Stimulated activated effector memory CD8-positive, alpha-beta T cell treated with anti-CD3 and anti-CD28 coated beads, Interleukin-12 subunit alpha, Interleukin-12 subunit beta, amount 100 ng/mL, for 72 hours (primary cell): ENCODE measurements around the gene PRODH2.

Experiments used
- ATAC-seq: fragments of 150-1000 bp; cut with Tn5 transposase; 2 replicates; pipeline ENCODE4 v1.10.0; 2021
- DNase-seq, 2 donors: peaks; one replicate each; pipeline ENCODE4 v3.0.0; 2021 to 2022; ENCODE audit warnings: low spot score in 2 of 2
- H3K27ac Mint-ChIP-seq: one replicate; pipeline ENCODE4 v1.8.0; 2022; ENCODE audit warnings: mild to moderate bottlenecking, mixed read lengths
- H3K36me3 Mint-ChIP-seq: one replicate; pipeline ENCODE4 v1.8.0; 2022; ENCODE audit warnings: mild to moderate bottlenecking, mixed read lengths
- H3K4me1 Mint-ChIP-seq: one replicate; pipeline ENCODE4 v1.8.0; 2022; ENCODE audit warnings: mixed read lengths
- H3K4me3 Mint-ChIP-seq: one replicate; pipeline ENCODE4 v1.8.0; 2022; ENCODE audit warnings: mild to moderate bottlenecking, mixed read lengths
- H3K9me3 Mint-ChIP-seq: one replicate; pipeline ENCODE4 v1.8.0; 2022; ENCODE audit warnings: mixed read lengths

PRODH2 gene, protein sequence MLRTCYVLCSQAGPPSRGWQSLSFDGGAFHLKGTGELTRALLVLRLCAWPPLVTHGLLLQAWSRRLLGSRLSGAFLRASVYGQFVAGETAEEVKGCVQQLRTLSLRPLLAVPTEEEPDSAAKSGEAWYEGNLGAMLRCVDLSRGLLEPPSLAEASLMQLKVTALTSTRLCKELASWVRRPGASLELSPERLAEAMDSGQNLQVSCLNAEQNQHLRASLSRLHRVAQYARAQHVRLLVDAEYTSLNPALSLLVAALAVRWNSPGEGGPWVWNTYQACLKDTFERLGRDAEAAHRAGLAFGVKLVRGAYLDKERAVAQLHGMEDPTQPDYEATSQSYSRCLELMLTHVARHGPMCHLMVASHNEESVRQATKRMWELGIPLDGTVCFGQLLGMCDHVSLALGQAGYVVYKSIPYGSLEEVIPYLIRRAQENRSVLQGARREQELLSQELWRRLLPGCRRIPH

DNA sequence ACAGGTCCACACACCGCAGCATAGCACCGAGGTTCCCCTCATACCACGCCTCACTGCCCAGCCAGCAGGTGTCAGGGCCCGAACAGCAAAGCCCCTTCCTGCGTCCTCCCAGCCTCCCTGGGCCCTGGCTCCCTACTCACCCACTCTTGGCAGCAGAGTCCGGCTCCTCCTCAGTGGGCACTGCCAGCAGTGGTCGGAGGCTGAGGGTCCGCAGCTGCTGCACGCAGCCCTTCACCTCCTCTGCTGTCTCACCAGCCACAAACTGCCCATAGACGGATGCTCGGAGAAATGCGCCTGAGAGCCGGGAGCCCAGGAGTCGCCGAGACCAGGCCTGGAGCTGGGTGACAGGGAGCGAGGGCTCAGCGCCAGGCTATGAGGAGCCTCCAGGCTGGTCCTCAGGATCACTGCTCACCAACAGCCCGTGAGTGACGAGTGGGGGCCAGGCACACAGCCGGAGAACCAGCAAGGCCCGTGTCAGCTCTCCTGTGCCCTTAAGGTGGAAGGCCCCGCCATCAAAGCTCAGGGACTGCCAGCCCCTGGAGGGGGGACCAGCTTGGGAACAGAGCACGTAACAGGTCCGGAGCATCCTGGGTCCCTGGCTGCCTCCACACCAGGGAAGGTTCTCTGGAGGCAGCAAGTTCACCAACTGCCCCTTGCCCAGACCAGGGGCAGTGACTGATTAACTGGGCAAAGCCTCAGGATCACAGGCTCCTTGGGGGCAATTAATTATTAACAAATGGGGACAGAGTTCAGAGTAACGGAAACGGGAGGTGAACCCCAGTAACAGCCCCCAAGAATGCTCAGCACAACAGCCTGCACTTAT, at the start of gene PRODH2:
TSS of gene PRODH2 (minus strand) at position 626 of the 823 bp plus-strand sequence. CDS start at position 586, 40 bp downstream.
- no peak within 1 kb of the TSS for H3K4me3 Mint-ChIP-seq
- no peaks in the 10 kb centered on the region for H3K36me3 Mint-ChIP-seq
- no peak within 1 kb of the TSS for H3K27ac Mint-ChIP-seq
- DNase-seq, result no peak
- no peaks in the 10 kb centered on the region for H3K4me1 Mint-ChIP-seq
- ATAC-seq, result peak; percentile 11
- H3K9me3 Mint-ChIP-seq, result no peaks in the 10 kb centered on the region

DNA sequence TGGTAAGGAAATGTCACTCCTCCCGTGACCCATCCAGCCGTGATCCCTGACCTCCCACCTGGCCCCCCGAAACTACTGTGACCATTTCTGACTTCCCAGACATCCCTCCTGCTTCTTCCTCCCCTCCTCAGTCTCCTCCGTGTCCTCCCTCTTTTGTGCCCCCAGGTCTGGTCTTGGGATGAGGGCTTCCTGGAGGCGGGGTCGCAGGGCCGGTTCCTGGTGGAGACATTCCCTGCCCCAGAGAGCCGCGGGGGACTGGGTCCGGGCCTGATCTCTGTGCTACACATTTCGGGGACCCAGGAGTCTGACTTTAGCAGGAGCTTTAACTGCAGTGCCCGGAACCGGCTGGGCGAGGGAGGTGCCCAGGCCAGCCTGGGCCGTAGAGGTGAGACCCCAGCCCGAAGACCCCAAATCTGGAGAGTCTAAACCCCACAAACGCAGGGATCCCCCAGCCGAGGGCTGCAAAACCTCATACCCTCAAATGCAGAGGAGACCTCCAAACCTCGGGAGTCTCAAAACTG, 49.1 kb upstream of the PRODH2 start:
- Mint-ChIP-seq H3K27ac (no peak overlapping the region), H3K36me3 (no peaks in the 10 kb centered on the region), H3K9me3 (no peaks in the 10 kb centered on the region), H3K4me1 (peaks cover 11% of the 10 kb centered on the region), H3K4me3 (no peak overlapping the region)
- ATAC-seq (no peak), DNase-seq (no peak)

DNA sequence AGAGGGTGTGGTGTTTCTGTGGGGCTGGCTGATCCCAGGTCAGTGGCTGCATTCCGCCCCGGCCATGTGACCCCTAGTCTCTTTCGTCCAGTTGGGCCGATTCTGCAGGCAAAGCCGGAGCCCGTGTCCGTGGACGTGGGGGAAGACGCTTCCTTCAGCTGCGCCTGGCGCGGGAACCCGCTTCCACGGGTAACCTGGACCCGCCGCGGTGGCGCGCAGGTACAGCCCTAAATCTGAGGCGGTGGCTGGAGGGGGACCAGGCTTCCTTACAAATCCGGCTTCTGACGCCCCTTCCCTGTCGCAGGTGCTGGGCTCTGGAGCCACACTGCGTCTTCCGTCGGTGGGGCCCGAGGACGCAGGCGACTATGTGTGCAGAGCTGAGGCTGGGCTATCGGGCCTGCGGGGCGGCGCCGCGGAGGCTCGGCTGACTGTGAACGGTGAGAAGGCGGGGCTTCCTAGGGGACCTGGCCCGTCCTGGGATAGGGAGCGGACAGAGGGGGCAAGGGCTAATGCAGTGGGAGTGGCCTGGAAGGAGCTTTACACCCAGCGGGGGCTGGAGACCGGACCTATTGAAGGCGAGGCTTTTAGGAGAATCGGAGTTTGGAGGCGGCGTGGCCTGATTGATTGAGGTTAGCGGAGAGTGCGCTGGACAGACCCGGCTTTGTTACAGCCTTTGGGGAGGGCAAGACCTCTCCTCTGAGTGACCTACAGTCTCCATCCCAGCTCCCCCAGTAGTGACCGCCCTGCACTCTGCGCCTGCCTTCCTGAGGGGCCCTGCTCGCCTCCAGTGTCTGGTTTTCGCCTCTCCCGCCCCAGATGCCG, 48.4 kb upstream of the PRODH2 start:
- ATAC-seq (no peak), DNase-seq (no peak)
- no peak overlapping the region for H3K4me3 Mint-ChIP-seq
- no peak overlapping the region for H3K27ac Mint-ChIP-seq
- H3K4me1 Mint-ChIP-seq, result peaks cover 12% of the 10 kb centered on the region
- H3K9me3 Mint-ChIP-seq, result no peaks in the 10 kb centered on the region
- H3K36me3 Mint-ChIP-seq, result no peaks in the 10 kb centered on the region

DNA sequence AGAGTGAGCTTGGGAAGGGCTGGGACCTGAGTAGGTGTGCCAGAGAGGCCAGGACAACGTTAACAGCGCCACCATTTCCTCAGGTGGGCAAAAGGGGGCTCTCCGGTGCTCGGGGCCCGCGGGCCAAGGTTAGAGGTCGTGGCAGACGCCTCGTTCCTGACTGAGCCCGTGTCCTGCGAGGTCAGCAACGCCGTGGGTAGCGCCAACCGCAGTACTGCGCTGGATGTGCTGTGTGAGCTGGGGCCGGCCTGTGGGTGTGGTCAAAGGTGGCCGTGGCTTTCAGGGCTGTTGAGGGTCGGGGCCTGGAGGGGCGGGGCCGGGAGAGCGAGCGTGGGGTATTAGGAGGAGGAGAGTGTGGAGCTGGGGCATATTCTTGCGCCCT, 47.8 kb upstream of the PRODH2 start:
- Mint-ChIP-seq H3K9me3 (no peaks in the 10 kb centered on the region), H3K4me1 (peaks cover 16% of the 10 kb centered on the region)
- no peak for ATAC-seq

DNA sequence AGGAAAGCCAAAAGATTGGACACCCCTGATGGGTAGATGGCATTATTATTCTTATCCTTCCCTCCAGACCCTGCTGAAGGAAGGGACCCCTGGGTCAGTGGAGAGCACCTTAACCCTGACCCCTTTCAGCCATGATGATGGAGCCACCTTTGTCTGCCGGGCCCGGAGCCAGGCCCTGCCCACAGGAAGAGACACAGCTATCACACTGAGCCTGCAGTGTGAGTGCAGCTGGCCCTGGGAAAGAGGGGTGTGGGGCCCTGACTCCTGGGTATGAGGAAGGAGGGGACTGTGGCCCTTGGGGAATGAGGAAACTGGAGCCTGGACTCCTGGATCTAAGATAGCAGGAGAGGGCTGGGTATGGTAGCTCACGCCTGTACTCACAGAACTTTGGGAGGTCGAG, 46.8 kb upstream of the PRODH2 start:
- H3K36me3 Mint-ChIP-seq, result no peaks in the 10 kb centered on the region

More for the DNA sequence above, 47.8 kb upstream of the PRODH2 start:
- no peak overlapping the region for H3K4me3 Mint-ChIP-seq
- H3K27ac Mint-ChIP-seq, result no peak overlapping the region
- DNase-seq, result no peak
- no peaks in the 10 kb centered on the region for H3K36me3 Mint-ChIP-seq

DNA sequence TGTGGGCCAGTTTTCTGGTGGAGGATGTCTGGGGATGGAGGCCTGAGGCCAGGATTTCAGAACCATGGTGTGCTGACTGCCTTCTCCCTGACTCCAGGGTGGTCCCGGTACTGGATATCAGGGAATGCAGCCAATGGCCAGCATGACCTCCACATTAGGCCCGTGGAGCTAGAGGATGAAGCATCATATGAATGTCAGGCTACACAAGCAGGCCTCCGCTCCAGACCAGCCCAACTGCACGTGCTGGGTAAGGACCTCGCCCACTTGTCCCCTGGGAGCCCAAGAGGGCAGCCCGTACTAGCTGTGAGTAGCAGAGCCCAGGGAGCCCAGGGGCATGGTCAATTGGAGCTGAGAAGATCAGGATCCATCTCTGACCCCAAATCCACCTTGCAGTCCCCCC, 45.7 kb upstream of the PRODH2 start:
- no peak for ATAC-seq
- Mint-ChIP-seq H3K4me1 (peaks cover 19% of the 10 kb centered on the region), H3K36me3 (no peaks in the 10 kb centered on the region), H3K9me3 (no peaks in the 10 kb centered on the region), H3K27ac (no peak overlapping the region), H3K4me3 (peak overlapping the region; percentile 76)
- no peak for DNase-seq

More for the DNA sequence above, 46.8 kb upstream of the PRODH2 start:
- no peak for ATAC-seq
- no peak overlapping the region for H3K27ac Mint-ChIP-seq
- no peak for DNase-seq
- H3K4me3 Mint-ChIP-seq, result no peak overlapping the region
- H3K4me1 Mint-ChIP-seq, result peaks cover 16% of the 10 kb centered on the region
- H3K9me3 Mint-ChIP-seq, result no peaks in the 10 kb centered on the region

DNA sequence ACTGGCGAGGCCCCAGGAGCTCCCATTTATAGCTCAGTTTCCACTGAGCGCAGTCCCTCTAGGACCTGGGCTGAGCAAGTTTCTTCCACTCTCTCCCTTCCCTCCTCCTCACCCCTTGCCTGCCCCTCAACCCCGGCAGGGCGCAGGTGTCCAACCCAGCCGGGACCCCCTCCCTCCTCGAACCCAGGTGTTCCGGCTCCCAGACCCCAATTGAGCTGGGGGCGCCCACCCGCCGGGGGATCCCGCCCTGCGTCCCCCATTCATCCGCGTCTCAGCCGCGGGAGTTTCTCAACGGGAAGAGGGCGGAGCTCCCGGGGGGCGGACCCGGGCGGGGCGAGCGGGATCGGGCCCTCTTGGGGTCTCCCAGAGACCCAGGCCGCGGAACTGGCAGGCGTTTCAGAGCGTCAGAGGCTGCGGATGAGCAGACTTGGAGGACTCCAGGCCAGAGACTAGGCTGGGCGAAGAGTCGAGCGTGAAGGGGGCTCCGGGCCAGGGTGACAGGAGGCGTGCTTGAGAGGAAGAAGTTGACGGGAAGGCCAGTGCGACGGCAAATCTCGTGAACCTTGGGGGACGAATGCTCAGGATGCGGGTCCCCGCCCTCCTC, 44.0 kb upstream of the PRODH2 start, which contains the start of gene KIRREL2:
TSS of gene KIRREL2 (plus strand) at position 366 of the 604 bp plus-strand sequence. CDS start at position 575, 209 bp downstream.
- DNase-seq, result peak; percentile 24 to 78
- peak within 1 kb of the TSS; percentile 65 for H3K27ac Mint-ChIP-seq

DNA sequence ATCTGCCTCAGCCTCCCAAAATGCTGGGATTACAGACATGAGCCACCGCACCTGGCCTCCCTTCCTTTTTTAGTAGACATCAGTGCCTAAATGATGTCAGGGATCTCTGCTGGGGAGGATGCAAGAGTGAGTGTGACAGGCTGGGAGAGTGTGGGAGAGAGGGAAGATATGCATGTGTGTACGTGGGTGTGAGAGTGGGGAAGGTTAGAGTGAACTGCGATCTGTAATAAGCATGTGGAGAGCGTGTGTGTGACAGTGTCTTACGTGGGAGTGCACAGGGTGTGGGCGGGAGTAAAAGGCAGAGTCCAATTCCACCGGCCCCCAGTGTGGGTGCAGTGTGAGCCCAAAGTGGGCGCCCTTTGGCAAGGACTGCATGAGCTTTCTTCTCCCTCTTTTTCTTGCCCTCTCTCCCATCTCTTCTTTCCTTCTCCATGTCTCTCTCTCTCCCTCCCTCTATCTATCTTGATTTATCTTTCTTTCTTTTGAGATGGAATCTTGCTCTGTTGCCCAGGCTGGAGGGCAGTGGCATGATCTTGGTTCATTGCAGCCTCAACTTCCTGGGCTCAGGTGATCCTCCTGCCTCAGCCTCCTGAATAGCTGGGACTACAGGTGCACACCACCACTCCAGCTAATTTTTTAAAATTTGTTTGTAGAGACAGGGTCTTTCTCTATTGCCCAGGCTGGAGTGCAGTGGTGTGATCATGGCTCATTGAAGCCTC, 40.6 kb upstream of the PRODH2 start:
- Mint-ChIP-seq H3K36me3 (no peaks in the 10 kb centered on the region), H3K4me3 (no peak overlapping the region)
- no peak for ATAC-seq

More for the DNA sequence above, 44.0 kb upstream of the PRODH2 start, which contains the start of gene KIRREL2:
- ATAC-seq, result peak; percentile 63
- no peaks in the 10 kb centered on the region for H3K36me3 Mint-ChIP-seq
- no peaks in the 10 kb centered on the region for H3K9me3 Mint-ChIP-seq
- peak within 1 kb of the TSS; percentile 76 for H3K4me3 Mint-ChIP-seq
- H3K4me1 Mint-ChIP-seq, result peaks cover 26% of the 10 kb centered on the region

DNA sequence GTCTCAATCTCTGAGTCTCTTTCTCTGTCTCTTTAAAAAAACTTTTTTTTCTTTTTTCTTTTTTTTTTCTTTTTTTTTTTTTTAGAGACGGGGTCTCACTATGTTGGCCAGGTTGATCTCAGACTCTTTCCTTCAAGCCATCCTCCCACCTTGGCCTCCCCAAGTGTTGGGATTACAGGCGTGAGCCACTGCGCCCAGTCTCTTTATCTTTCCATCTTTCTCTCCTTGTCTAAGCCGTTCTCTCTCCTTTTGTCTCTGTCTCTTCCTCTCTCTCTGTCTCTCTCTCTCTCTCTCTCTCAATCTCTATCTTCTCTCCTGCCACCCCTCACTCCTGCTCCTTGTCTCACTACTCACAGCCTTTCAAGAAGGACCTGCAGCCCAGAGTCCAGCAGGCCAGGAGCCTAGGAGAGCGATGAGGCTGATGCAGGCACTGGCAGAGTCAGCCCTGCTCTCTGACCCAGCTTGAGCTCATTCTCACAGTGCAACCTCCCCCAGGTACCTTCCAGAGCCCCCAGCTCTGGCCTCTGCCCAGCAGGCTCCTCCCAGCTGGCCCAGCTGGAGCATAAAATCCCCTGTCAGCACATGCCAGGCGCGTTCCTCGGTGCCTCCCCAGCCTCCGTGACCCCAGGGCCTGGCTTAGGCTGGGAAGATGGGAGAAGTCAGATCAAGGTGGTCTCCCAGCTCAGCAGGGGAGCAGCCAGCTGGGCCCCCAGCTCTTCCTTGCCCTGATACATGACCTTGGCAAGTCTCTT, 39.6 kb upstream of the PRODH2 start, which contains the start of gene NPHS1:
TSS of gene NPHS1 (minus strand) at position 476 of the 752 bp plus-strand sequence. CDS start 667 bp downstream, outside the sequence.
- Mint-ChIP-seq H3K36me3 (no peaks in the 10 kb centered on the region), H3K9me3 (no peaks in the 10 kb centered on the region), H3K4me3 (no peak within 1 kb of the TSS), H3K27ac (peak within 1 kb of the TSS; percentile 78), H3K4me1 (peaks cover 20% of the 10 kb centered on the region)
- DNase-seq (no peak), ATAC-seq (no peak)

More for the DNA sequence above, 40.6 kb upstream of the PRODH2 start:
- H3K27ac Mint-ChIP-seq, result peak overlapping the region; percentile 78
- DNase-seq, result no peak
- peaks cover 20% of the 10 kb centered on the region for H3K4me1 Mint-ChIP-seq
- H3K9me3 Mint-ChIP-seq, result no peaks in the 10 kb centered on the region

DNA sequence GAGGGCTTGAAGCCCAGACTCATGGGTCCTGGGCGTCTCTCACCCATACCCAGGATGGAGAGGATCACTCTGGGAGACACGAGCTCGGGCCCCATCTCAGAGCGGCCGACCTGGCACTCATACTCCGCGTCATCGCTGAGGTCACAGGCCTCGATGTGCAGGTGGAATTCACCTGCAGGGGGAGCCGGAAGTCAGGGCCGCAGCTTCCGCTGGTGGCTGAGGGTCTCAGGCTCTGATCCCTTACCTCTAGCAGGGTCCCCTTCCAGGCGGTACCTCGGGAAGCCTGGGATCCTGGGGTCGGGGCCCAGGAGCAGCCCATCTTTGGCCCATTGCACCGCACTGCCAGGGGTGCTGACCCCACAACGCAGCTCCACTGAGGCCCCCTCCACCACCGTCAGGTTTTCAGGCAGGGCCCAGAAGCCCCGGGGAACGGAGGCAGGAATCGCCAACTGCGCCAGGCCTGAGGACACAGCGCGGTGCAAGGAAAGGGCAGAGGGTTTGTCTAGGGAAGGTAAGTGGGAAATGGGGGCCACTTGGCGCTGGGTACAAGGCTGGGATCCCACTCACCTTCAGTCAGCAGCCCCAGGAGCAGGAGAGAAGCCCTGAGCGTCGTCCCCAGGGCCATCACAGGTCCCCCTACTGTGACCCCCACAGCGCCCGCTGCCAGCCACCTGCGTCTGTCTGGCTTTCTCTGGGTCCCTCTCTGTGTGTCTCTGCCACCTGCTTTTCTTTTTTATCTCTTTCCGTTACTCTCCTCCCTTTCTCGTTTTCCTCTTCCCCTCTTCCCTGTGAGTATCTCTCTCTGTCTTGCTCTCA, 38.8 kb upstream of the PRODH2 start:
- H3K4me1 Mint-ChIP-seq, result peaks cover 19% of the 10 kb centered on the region
- H3K27ac Mint-ChIP-seq, result no peak overlapping the region
- DNase-seq (no peak), ATAC-seq (no peak)
- no peak overlapping the region for H3K4me3 Mint-ChIP-seq
- no peaks in the 10 kb centered on the region for H3K9me3 Mint-ChIP-seq
- no peaks in the 10 kb centered on the region for H3K36me3 Mint-ChIP-seq

DNA sequence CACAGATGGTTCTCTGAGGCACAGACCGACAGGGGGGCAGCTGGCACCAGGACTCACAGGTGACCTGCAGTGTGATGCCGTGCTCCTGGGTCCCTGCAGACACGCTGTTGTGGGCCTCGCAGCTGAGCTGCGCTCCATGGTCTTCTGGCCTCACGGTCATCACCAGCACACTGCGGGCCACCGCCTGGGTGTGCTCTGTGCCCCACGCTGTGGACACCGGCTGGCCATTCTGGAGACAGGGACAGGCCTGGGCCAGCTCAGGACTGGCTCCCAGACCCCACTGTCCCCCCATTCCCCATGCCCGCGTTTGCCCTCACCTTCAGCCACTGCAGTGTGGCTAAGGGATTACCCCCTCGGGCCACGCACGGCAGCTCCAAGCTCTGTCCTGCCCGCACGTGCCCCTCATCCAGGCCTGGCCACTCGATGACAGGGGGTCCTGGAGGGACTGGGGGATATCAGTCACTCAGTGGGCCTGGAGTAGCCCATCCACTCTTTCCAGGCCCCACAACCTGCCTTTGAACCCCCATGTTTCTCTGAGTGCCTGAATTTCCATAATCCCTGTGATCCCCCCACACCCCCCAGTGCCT, 36.4 kb upstream of the PRODH2 start:
- no peak for DNase-seq
- H3K4me1 Mint-ChIP-seq, result peaks cover 32% of the 10 kb centered on the region

DNA sequence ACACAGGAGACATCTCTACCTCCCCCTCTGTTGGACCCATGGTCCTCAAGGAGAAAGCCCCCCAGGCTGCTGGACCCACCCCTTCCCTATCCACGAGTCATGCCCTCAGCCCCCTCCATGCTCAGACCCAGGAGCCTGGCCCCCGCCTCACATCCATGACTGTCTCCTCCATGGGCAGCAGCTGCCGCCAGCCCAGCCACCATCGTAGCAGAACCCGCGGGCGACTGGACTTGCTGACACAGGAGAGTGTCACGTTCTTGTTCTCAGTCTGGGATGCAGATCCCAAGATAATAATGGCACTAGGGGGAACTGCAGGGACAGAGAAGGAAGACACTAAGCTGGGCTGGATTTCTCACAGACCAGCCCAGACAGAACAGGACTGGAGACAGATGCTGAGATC, 35.8 kb upstream of the PRODH2 start:
- no peak overlapping the region for H3K27ac Mint-ChIP-seq
- DNase-seq, result no peak

More for the DNA sequence above, 36.4 kb upstream of the PRODH2 start:
- Mint-ChIP-seq H3K9me3 (no peaks in the 10 kb centered on the region), H3K36me3 (no peaks in the 10 kb centered on the region), H3K4me3 (no peak overlapping the region), H3K27ac (no peak overlapping the region)
- ATAC-seq, result no peak

More for the DNA sequence above, 35.8 kb upstream of the PRODH2 start:
- Mint-ChIP-seq H3K4me1 (peaks cover 32% of the 10 kb centered on the region), H3K4me3 (no peak overlapping the region), H3K36me3 (no peaks in the 10 kb centered on the region), H3K9me3 (no peaks in the 10 kb centered on the region)
- no peak for ATAC-seq
